Measurements from ENCODE around the gene CAPN14.

CAPN14 gene

GRCh38 chr2:31213601-31214443 lies 3.5 kb downstream of the CAPN14 start:
- TF ChIP-seq CTCF (IDR thresholded peaks at IDR 0.05; ENCODE audit: borderline replicate concordance, insufficient read depth, low read depth, low read length): no peak
- no peak overlapping the region for H3K4me3 ChIP-seq (ENCODE audit: low read depth, low read length)

GRCh38 chr2:31212659-31213600 lies 4.4 kb downstream of the CAPN14 start:
- no peak for TF ChIP-seq CTCF (IDR thresholded peaks at IDR 0.05; ENCODE audit: borderline replicate concordance, insufficient read depth, low read depth, low read length)
- no peak overlapping the region for H3K4me3 ChIP-seq (ENCODE audit: low read depth, low read length)

- no peak overlapping the region for H3K4me3 ChIP-seq (ENCODE audit: low read depth, low read length)
- TF ChIP-seq CTCF (IDR thresholded peaks at IDR 0.05; ENCODE audit: borderline replicate concordance, insufficient read depth, low read depth, low read length): no peak
These were observed 9.1 kb downstream of the CAPN14 start for GRCh38 chr2:31208240-31208639.

GRCh38 chr2:31207790-31208189 lies 9.5 kb downstream of the CAPN14 start:
- TF ChIP-seq CTCF (IDR thresholded peaks at IDR 0.05; ENCODE audit: borderline replicate concordance, insufficient read depth, low read depth, low read length): no peak

GRCh38 chr2:31205613-31206012 lies 11.7 kb downstream of the CAPN14 start:
- H3K4me3 ChIP-seq (ENCODE audit: low read depth, low read length): no peak overlapping the region
- TF ChIP-seq CTCF (IDR thresholded peaks at IDR 0.05; ENCODE audit: borderline replicate concordance, insufficient read depth, low read depth, low read length): no peak

More at GRCh38 chr2:31207790-31208189, 9.5 kb downstream of the CAPN14 start:
- H3K4me3 ChIP-seq (ENCODE audit: low read depth, low read length): no peak overlapping the region

GRCh38 chr2:31205186-31205585 lies 12.1 kb downstream of the CAPN14 start:
- H3K4me3 ChIP-seq (ENCODE audit: low read depth, low read length): no peak overlapping the region
- no peak for TF ChIP-seq CTCF (IDR thresholded peaks at IDR 0.05; ENCODE audit: borderline replicate concordance, insufficient read depth, low read depth, low read length)

Measured in GM12875 (cell line).